Testis (tissue), 3 donors: ENCODE measurements around the gene JAM3. TPM values are rescaled to one million over a fixed set of nuclear protein-coding genes. Genes with fewer than 3 reads are reported as not detected.

Experiments used
- DNase-seq: peaks from one replicate; pipeline ENCODE4 v3.0.0-alpha.2; 2019
- H3K27ac ChIP-seq, 2 donors: fragments of 200-600 bp; sonication (generic); one replicate each; pipeline ENCODE4 v1.5.1; 2019
- H3K27me3 ChIP-seq: fragments of 200-600 bp; sonication (generic); one replicate; pipeline ENCODE4 v1.5.1; 2019
- H3K36me3 ChIP-seq: fragments of 200-600 bp; sonication (generic); one replicate; pipeline ENCODE4 v1.5.1; 2017; ENCODE audit warnings: low read depth; ENCODE audit errors: missing control alignments
- H3K4me1 ChIP-seq: fragments of 200-600 bp; sonication (generic); one replicate; pipeline ENCODE4 v1.5.1; 2019
- H3K4me3 ChIP-seq, 2 donors: fragments of 200-600 bp; sonication (generic); one replicate each; pipeline ENCODE4 v1.5.1; 2017 to 2019
- H3K9me3 ChIP-seq: fragments of 200-600 bp; sonication (generic); one replicate; pipeline ENCODE4 v1.5.1; 2017
- CTCF ChIP-seq, 3 experiments: fragments of 450-650 bp in 2 of 3; fragments of 200-600 bp in 1 of 3; sonication (generic) in 1 of 3; IDR thresholded peaks; one replicate each; pipeline ENCODE4 v1.5.1; 2016 to 2019; ENCODE audit warnings: antibody characterized with exemption in 3 of 3, mild to moderate bottlenecking in 2 of 3, moderate library complexity in 1 of 3
- POLR2A ChIP-seq: fragments of 450-650 bp; IDR thresholded peaks from one replicate; pipeline ENCODE4 v1.6.1; 2017; ENCODE audit warnings: antibody characterized with exemption, mild to moderate bottlenecking, moderate library complexity
- WGBS, 2 donors: methylation state at CpG; one replicate each; pipeline ENCODE4 v1.1.5; 2018; 5-methylcytosine and 5-hydroxymethylcytosine counted together
- intact Hi-C: fragments of 100-400 bp; cut with DNase I; formaldehyde crosslinking; loops from one replicate; pipeline ENCODE4 v1.15.1; 2023; ENCODE audit warnings: low total_unique reads
- polyA plus RNA-seq: library from polyadenylated mRNA; stranded (reverse); fragments of 350-450 nt; fragmentation: Illumina TruSeq; extraction: RNeasy Lipid Tissue Mini Kit (QIAGEN cat#74804); gene quantifications from one replicate; pipeline ENCODE4 v1.2.3, GENCODE V29; 2014; ENCODE audit warnings: low read depth, low replicate concordance; ENCODE audit not compliant: insufficient read depth
- total RNA-seq, 2 donors: library from RNA; depleted of rRNA; stranded (reverse); fragments of >200 nt; gene quantifications; one replicate each; pipeline ENCODE4 v1.2.3, GENCODE V29; 2016

JAM3 gene
- total and polyA plus RNA-seq, 3 donors from 2014 or later = 81.0 to 188 (median 172) TPM

- WGBS, 2 donors = 80 to 83% methylated on average over 8 to 11 of the region's 11 CpGs
- H3K36me3 ChIP-seq = no peaks in the 10 kb centered on the region
Measured at GRCh38 chr11:134164490-134165370, 95.9 kb downstream of the JAM3 start.

GRCh38 chr11:134170177-134170918 lies 101.5 kb downstream of the JAM3 start:
- no peaks in the 10 kb centered on the region for H3K4me1 ChIP-seq
- no peak overlapping the region for H3K27ac ChIP-seq
- no peaks in the 10 kb centered on the region for H3K27me3 ChIP-seq
- H3K9me3 ChIP-seq = no peaks in the 10 kb centered on the region
- no peaks in the 10 kb centered on the region for H3K36me3 ChIP-seq
- TF ChIP-seq CTCF (IDR thresholded peaks at IDR 0.05) = no peak
- no peak for TF ChIP-seq POLR2A
- WGBS, 2 donors = 86 to 90% methylated on average over 6 of the region's 6 CpGs
- intact Hi-C loops = no loop called here
- H3K4me3 ChIP-seq = no peak overlapping the region
- no peak for DNase-seq

More at GRCh38 chr11:134164490-134165370, 95.9 kb downstream of the JAM3 start:
- TF ChIP-seq CTCF (IDR thresholded peaks at IDR 0.05) = no peak
- no peak for TF ChIP-seq POLR2A
- H3K4me3 ChIP-seq = no peak overlapping the region
- no peaks in the 10 kb centered on the region for H3K27me3 ChIP-seq
- intact Hi-C loops = no loop called here
- no peaks in the 10 kb centered on the region for H3K9me3 ChIP-seq
- H3K4me1 ChIP-seq = no peaks in the 10 kb centered on the region
- no peak for DNase-seq
- no peak overlapping the region for H3K27ac ChIP-seq

- intact Hi-C loops = no loop called here
- Histone ChIP-seq H3K9me3 (no peaks in the 10 kb centered on the region), H3K27me3 (no peaks in the 10 kb centered on the region), H3K27ac (no peak overlapping the region), H3K36me3 (no peaks in the 10 kb centered on the region), H3K4me3 (no peak overlapping the region), H3K4me1 (no peaks in the 10 kb centered on the region)
- no peak for TF ChIP-seq POLR2A
- no peak for TF ChIP-seq CTCF (IDR thresholded peaks at IDR 0.05)
- 93 to 97% methylated on average over 5 of the region's 5 CpGs for WGBS, 2 donors
- no peak for DNase-seq
Measured at GRCh38 chr11:134170919-134171281, 102.0 kb downstream of the JAM3 start.

- H3K4me1 ChIP-seq = no peaks in the 10 kb centered on the region
- intact Hi-C loops = no loop called here
- no peaks in the 10 kb centered on the region for H3K36me3 ChIP-seq
- WGBS, 2 donors = 93 to 98% methylated on average over 10 of the region's 10 CpGs
- no peak for DNase-seq
- no peak overlapping the region for H3K4me3 ChIP-seq
- H3K9me3 ChIP-seq = no peaks in the 10 kb centered on the region
- H3K27ac ChIP-seq = no peak overlapping the region
- no peaks in the 10 kb centered on the region for H3K27me3 ChIP-seq
- TF ChIP-seq POLR2A = no peak
- TF ChIP-seq CTCF (IDR thresholded peaks at IDR 0.05) = no peak
Measured at GRCh38 chr11:134171951-134172350, 103.1 kb downstream of the JAM3 start.
